CD4-positive, alpha-beta T cell treated with Interleukin-15 for 4 hours (primary cell): ENCODE data around the gene OFD1.
"Not testable (repeated sequence)": the region's sequence is repeated elsewhere in the genome, so short reads cannot be mapped to it uniquely, and the experiment has no call there.

Experiments
- DNase-seq: peaks from one replicate; pipeline ENCODE4 v3.0.0-alpha.2; 2020; ENCODE audit warnings: low spot score

Gene OFD1

DNA sequence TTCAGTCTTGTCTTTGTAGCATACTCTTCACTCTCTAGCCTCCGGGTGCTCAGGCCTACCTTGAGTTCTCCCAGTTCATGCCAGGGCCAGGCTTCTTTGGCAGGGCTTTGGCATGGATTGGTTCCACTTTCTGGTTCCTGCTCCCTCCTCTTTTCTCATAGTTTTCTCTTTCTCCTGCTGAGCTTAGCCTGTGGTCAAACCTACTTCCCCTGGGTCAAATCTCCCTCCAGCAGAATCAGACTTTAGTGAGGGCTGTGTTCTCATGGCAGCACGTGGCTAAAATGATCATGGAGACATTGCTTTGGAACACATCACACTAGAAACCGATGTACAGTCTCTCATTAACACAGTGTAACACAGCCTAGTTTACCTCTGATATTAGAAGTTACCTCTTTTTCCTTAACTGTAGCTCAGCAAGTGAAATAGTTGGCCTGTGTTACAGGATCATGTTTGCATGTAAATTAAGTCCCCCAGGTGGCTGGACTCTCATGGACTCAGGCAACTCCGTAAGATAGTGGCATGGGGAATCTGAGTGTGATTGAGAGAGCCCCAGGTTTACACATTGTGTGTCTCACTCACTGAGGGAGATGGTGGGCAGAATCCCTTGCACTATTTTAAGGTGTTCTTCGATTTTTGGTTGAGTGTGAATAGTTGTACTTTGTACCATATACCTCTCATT lies 32.3 kb upstream of the OFD1 start:
- DNase-seq: no peak

DNA sequence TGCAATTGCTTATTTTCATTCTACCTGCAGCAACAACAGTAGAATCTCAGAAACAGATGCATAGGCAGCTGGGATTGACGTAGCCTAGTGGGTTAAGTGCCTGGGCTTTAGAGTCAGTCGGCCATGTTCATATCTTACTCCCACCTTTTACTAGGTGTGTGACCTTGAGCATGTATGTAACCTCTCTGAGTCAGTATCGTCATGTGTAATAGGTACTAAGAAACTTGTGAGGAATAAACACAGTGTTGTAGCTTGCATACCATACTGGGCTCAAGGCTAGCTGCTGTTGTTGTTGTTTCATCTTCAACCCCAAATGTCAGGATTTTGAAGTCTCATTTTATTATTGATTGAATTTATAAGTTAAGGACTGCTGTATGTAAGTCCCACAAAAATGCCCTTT lies 31.4 kb upstream of the OFD1 start:
- DNase-seq: no peak

DNA sequence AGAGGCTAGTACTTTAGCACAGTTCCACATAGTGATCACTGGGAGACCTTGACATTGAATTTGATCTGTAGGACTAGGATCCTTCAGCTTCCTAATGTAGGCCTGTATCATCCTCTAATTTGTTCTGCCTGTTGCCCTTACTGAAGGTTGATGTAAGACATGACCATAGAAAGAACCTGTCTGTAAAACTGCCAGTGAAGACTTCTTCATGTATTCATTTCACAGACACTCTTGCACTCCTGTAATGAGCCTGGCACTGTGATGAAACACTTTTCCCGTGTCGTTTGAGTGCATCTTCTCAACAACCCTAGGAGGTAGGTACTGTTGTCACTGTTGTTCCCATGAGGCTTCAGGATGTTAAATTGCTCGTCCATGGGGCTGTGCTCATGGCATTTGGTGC lies 31.0 kb upstream of the OFD1 start:
- DNase-seq: no peak

GRCh38 chrX:13711141-13711540 lies 23.4 kb upstream of the OFD1 start:
- DNase-seq: no peak

DNA sequence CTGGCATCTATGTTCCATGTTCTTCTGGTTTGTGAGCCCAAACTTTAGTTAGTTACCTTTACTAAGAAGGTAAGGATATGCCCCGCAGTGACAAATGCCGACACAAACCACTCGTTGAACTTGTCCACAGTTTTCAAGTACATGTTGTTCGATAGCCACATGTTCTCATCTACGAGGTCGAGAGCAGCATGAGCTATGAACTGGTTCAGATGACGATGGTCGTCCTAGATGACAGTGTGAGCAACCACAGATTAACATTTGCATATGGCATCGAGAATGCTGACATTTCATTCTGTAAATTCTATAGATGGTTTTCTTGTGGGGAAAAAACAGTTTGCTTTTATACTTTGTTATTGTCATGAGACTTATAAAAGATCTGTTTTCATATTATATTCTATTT lies 18.1 kb upstream of the OFD1 start:
- DNase-seq: no peak

DNA sequence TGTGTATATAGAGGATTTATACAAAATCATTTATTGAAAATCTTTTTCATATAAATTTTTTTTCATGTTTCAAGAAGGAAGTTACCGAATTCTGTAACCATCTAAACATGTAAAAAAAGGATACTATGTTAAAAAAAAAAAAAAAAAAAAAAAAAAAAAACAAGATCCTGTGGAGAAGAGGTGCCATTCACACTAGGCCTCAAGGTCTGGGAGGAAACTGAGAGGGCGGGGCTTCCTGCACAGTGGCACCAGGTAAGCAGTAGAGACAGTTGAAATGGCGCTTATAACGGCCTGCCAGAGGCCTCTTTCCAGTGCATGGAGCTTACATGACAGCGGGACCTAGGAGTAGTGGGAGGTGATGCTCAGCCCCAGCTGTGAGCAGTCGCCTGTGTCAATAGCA lies 17.6 kb upstream of the OFD1 start:
- peak; percentile 50 for DNase-seq

- no peak for DNase-seq
Measured at GRCh38 chrX:13717700-13718472, 16.7 kb upstream of the OFD1 start.

DNA sequence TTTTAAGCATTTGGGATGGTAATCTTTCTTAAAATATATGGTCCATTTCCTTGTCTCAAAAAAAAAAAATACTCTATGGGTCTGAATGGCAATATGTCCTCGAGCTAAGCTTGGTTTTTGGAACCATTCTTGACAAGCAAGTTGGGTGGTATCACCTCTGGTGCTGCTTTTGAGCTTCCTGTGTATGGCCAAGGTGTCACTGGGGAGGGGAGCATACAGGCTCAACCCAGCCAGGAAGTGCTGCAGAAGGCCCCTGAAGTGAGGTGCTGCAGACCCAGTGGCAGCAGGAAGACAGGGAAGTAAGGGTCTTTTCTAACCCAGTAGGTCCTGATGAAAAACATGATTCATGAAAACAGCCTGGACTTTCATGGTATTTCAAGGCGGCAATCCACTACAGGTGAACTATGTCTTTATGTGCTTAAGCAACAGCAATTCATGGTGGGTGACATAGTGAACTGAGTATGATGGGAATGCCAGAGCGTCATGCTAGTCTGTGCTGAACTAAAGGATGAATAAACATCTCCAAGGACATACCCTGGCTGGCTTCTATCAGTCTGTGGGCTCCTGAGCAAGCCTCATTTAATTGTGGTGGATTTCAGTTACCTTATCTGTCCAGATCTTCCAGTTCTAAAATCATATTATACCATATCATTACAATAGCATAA lies 15.2 kb upstream of the OFD1 start:
- DNase-seq: peak; percentile 26

GRCh38 chrX:13721371-13721770 lies 13.2 kb upstream of the OFD1 start:
- no peak for DNase-seq

- no peak for DNase-seq
Measured at GRCh38 chrX:13721819-13722519, 12.6 kb upstream of the OFD1 start.

- DNase-seq: peak; percentile 57
Measured at GRCh38 chrX:13724878-13725277, 9.7 kb upstream of the OFD1 start.

DNA sequence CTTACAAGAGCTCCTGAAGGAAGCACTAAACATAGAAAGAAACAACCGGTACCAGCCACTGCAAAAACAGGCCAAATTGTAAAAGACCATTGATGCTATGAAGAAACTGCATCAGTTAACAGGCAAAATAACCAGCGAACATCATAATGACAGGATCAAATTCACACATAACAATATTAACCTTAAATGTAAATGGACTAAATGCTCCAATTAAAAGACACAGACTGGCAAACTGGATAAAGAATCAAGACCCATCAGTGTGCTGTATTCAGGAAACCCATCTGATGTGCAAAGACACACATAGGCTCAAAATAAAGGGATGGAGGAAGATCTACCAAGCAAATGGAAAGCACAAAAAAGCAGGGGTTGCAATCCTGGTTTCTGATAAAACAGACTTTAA lies 8.0 kb upstream of the OFD1 start:
- DNase-seq: not testable (repeated sequence)

- DNase-seq: not testable (repeated sequence)
Measured at GRCh38 chrX:13730523-13730922, 4.0 kb upstream of the OFD1 start.

- no peak for DNase-seq
Measured at GRCh38 chrX:13732246-13733067, 2.1 kb upstream of the OFD1 start.

DNA sequence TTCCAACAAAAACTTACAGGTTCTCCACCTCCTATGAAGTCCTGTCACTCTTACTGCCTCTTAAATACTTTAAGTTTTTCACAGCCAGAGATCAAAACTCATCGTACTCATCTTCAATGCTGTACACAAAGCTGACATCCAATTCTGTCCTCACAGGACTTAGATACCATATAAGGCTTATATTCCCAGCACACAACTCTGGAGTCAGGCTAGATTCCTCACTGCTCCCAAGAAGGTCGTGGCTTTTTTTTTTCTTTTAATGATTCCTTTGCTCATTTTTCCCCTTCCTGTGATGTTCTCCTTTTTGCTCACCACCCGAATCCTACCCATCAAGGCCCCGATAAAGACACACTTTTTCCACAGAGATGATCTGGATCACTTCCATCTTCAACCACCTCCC lies 1.0 kb upstream of the OFD1 start:
- no peak for DNase-seq

GRCh38 chrX:13741695-13742094 lies 7.1 kb downstream of the OFD1 start:
- no peak for DNase-seq

DNA sequence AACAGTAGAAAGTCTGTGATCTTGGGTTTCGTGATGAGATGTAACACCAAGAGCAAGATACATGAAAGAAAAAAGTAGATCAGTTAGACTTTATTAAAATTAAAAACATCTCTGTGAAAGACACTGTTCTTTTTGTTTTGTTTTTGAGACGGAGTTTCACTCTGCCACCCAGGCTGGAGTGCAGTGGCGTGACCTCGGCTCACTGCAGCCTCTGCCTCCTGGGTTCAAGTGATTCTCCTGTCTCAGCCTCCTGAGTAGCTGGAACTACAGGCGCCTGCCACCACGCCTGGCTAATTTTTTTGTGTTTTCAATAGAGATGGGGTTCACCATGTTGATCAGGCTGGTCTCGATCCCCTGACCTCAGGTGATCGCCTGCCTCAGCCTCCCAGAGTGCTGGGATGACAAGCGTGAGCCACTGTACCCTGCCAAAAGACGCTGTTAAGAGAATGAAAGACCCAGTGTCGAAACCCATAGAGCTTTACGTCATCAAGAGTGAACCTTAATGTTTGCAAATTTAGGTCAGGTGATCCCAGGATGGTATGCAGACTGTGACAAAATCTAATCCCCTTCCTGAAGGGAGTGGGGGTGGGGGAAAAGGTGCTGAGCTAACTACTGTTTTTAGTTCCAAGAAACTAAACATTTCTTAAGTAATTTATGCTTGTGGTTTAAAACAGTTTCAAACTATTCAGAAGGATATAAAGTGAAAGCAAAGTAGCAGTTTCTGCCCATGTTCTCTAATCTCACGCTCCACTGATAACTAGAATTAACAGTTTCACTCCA lies 8.0 kb downstream of the OFD1 start:
- DNase-seq: peak; percentile 68

- peak; percentile 33 for DNase-seq
Measured at GRCh38 chrX:13747836-13748235, 13.3 kb downstream of the OFD1 start.

- no peak for DNase-seq
Measured at GRCh38 chrX:13748486-13748885, 13.9 kb downstream of the OFD1 start.

DNA sequence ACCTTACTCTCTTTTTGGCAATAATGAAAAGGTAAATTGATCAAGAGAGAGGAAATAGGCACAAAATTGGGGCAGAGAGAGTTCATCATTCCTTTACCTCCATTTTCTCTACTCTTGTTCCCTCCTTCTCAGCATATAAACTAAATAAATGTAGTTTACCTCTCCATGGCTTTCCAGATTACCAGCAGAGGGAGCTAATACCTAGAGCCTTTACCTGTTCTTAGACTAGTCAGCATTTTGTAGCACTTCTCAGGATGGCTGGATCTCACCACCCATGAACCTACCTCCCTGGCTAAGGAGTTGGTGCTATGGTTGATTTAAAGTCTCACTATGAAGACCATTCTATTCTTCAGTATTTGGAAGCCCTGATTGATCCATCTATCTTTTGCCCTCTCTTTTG lies 15.7 kb downstream of the OFD1 start:
- peak; percentile 52 for DNase-seq

DNA sequence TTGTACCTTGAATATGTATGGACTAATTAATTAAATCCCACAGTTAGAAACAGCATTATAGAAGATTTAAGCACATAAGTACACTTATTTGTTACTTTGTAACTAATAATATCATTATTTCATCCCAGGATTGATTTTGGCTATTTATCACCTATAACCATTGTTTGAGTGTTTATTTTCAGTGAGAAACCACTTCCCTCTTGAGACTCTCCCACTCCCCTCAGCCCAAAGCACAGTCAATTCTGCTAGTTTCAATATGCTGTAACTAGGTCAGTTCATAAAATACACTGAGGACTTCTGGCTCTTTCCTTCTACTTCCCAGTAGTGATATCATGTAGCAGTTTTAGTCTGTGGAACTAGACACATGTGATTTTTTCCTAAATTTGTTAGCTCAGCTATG lies 16.3 kb downstream of the OFD1 start:
- DNase-seq: no peak
